ENCODE measurements around the gene RNF175. TPM values are rescaled to one million over a fixed set of nuclear protein-coding genes. Genes with fewer than 3 reads are reported as not detected.

The RNF175 gene
- polyA plus RNA-seq, 2 donors, result 0.06 to 0.12 TPM

- Histone ChIP-seq H3K4me3 (ENCODE audit: low read depth in 1 of 2, low read length in 2 of 2) (no peak overlapping the region), H3K27ac (ENCODE audit: low read depth in 2 of 2, low read length in 1 of 2) (no peak overlapping the region), H3K4me1 (ENCODE audit: control insufficient read depth in 2 of 2, insufficient read depth in 2 of 2, low read length in 1 of 2) (no peaks in the 10 kb centered on the region), H3K27me3 (ENCODE audit: control insufficient read depth in 1 of 2, insufficient read depth in 2 of 2, low read length in 2 of 2) (peaks cover 0 to 2% of the 10 kb centered on the region in 2 donors), H3K9me3 (ENCODE audit: control insufficient read depth in 2 of 2, insufficient read depth in 1 of 2, low read depth in 1 of 2, low read length in 1 of 2) (peaks cover 0 to 2% of the 10 kb centered on the region in 2 donors), H3K36me3 (ENCODE audit: control insufficient read depth in 2 of 2, insufficient read depth in 2 of 2, low read length in 1 of 2) (no peaks in the 10 kb centered on the region)
- WGBS, 2 donors, result 19 to 27% methylated on average over 3 of the region's 3 CpGs
Observed at GRCh38 chr4:153731239-153731638, 28.6 kb downstream of the RNF175 start.

GRCh38 chr4:153729895-153730294, 29.9 kb downstream of the RNF175 start:
- Histone ChIP-seq H3K4me3 (ENCODE audit: low read depth in 1 of 2, low read length in 2 of 2) (no peak overlapping the region), H3K4me1 (ENCODE audit: control insufficient read depth in 2 of 2, insufficient read depth in 2 of 2, low read length in 1 of 2) (no peaks in the 10 kb centered on the region), H3K9me3 (ENCODE audit: control insufficient read depth in 2 of 2, insufficient read depth in 1 of 2, low read depth in 1 of 2, low read length in 1 of 2) (peaks cover 0 to 2% of the 10 kb centered on the region in 2 donors), H3K27ac (ENCODE audit: low read depth in 2 of 2, low read length in 1 of 2) (no peak overlapping the region), H3K27me3 (ENCODE audit: control insufficient read depth in 1 of 2, insufficient read depth in 2 of 2, low read length in 2 of 2) (peaks cover 0 to 2% of the 10 kb centered on the region in 2 donors), H3K36me3 (ENCODE audit: control insufficient read depth in 2 of 2, insufficient read depth in 2 of 2, low read length in 1 of 2) (no peaks in the 10 kb centered on the region)
- WGBS, 2 donors, result 89 to 91% methylated on average over 2 of the region's 2 CpGs

DNA sequence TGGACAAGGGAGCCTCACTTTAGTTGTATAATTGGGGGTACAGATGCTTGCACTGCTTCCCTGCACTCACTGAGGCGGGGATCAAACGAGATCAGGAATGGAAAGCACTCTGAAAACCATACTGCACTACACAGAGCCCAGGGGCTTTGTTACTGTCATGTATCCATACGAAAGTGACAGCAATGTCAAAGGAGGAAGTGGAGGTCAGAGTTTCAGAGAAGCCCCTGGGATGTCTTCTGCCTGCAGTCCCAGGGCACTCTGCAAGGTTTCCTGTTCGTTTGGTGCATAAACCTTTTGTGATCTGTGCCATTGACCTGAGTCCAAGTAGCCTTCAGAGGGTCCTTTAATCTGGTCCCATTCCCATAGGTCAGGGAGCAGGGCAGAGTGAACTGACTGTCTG, 31.2 kb downstream of the RNF175 start:
- Histone ChIP-seq H3K9me3 (ENCODE audit: control insufficient read depth in 2 of 2, insufficient read depth in 1 of 2, low read depth in 1 of 2, low read length in 1 of 2) (peaks cover 0 to 2% of the 10 kb centered on the region in 2 donors), H3K36me3 (ENCODE audit: control insufficient read depth in 2 of 2, insufficient read depth in 2 of 2, low read length in 1 of 2) (no peaks in the 10 kb centered on the region), H3K4me3 (ENCODE audit: low read depth in 1 of 2, low read length in 2 of 2) (no peak overlapping the region), H3K4me1 (ENCODE audit: control insufficient read depth in 2 of 2, insufficient read depth in 2 of 2, low read length in 1 of 2) (no peaks in the 10 kb centered on the region), H3K27ac (ENCODE audit: low read depth in 2 of 2, low read length in 1 of 2) (no peak overlapping the region), H3K27me3 (ENCODE audit: control insufficient read depth in 1 of 2, insufficient read depth in 2 of 2, low read length in 2 of 2) (peaks cover 0 to 2% of the 10 kb centered on the region in 2 donors)
- 65 to 79% methylated on average over 4 of the region's 4 CpGs for WGBS, 2 donors

GRCh38 chr4:153728151-153728550, 31.7 kb downstream of the RNF175 start:
- Histone ChIP-seq H3K4me3 (ENCODE audit: low read depth in 1 of 2, low read length in 2 of 2) (no peak overlapping the region), H3K27ac (ENCODE audit: low read depth in 2 of 2, low read length in 1 of 2) (no peak overlapping the region), H3K36me3 (ENCODE audit: control insufficient read depth in 2 of 2, insufficient read depth in 2 of 2, low read length in 1 of 2) (no peaks in the 10 kb centered on the region), H3K9me3 (ENCODE audit: control insufficient read depth in 2 of 2, insufficient read depth in 1 of 2, low read depth in 1 of 2, low read length in 1 of 2) (peaks cover 0 to 2% of the 10 kb centered on the region in 2 donors), H3K4me1 (ENCODE audit: control insufficient read depth in 2 of 2, insufficient read depth in 2 of 2, low read length in 1 of 2) (no peaks in the 10 kb centered on the region), H3K27me3 (ENCODE audit: control insufficient read depth in 1 of 2, insufficient read depth in 2 of 2, low read length in 2 of 2) (no peaks in the 10 kb centered on the region)
- 88 to 94% methylated on average over 5 of the region's 5 CpGs for WGBS, 2 donors

- Histone ChIP-seq H3K9me3 (ENCODE audit: control insufficient read depth in 2 of 2, insufficient read depth in 1 of 2, low read depth in 1 of 2, low read length in 1 of 2) (no peaks in the 10 kb centered on the region), H3K4me3 (ENCODE audit: low read depth in 1 of 2, low read length in 2 of 2) (no peak overlapping the region), H3K27ac (ENCODE audit: low read depth in 2 of 2, low read length in 1 of 2) (no peak overlapping the region), H3K27me3 (ENCODE audit: control insufficient read depth in 1 of 2, insufficient read depth in 2 of 2, low read length in 2 of 2) (no peaks in the 10 kb centered on the region), H3K36me3 (ENCODE audit: control insufficient read depth in 2 of 2, insufficient read depth in 2 of 2, low read length in 1 of 2) (no peaks in the 10 kb centered on the region), H3K4me1 (ENCODE audit: control insufficient read depth in 2 of 2, insufficient read depth in 2 of 2, low read length in 1 of 2) (no peaks in the 10 kb centered on the region)
- 82 to 92% methylated on average over 1 of the region's 1 CpG for WGBS, 2 donors
Observed at GRCh38 chr4:153725831-153726154, 34.0 kb downstream of the RNF175 start.

- H3K4me3 ChIP-seq (ENCODE audit: low read depth in 1 of 2, low read length in 2 of 2), result no peak overlapping the region
- H3K27ac ChIP-seq (ENCODE audit: low read depth in 2 of 2, low read length in 1 of 2), result no peak overlapping the region
- H3K4me1 ChIP-seq (ENCODE audit: control insufficient read depth in 2 of 2, insufficient read depth in 2 of 2, low read length in 1 of 2), result no peaks in the 10 kb centered on the region
- H3K36me3 ChIP-seq (ENCODE audit: control insufficient read depth in 2 of 2, insufficient read depth in 2 of 2, low read length in 1 of 2), result no peaks in the 10 kb centered on the region
- no peaks in the 10 kb centered on the region for H3K9me3 ChIP-seq (ENCODE audit: control insufficient read depth in 2 of 2, insufficient read depth in 1 of 2, low read depth in 1 of 2, low read length in 1 of 2)
- H3K27me3 ChIP-seq (ENCODE audit: control insufficient read depth in 1 of 2, insufficient read depth in 2 of 2, low read length in 2 of 2), result no peaks in the 10 kb centered on the region
- WGBS, 2 donors, result 81 to 85% methylated on average over 5 of the region's 5 CpGs
Observed at GRCh38 chr4:153725136-153725830, 34.5 kb downstream of the RNF175 start.

- no peaks in the 10 kb centered on the region for H3K27me3 ChIP-seq (ENCODE audit: control insufficient read depth in 1 of 2, insufficient read depth in 2 of 2, low read length in 2 of 2)
- no peaks in the 10 kb centered on the region for H3K36me3 ChIP-seq (ENCODE audit: control insufficient read depth in 2 of 2, insufficient read depth in 2 of 2, low read length in 1 of 2)
- 85 to 88% methylated on average over 5 of the region's 5 CpGs for WGBS, 2 donors
- no peak overlapping the region for H3K27ac ChIP-seq (ENCODE audit: low read depth in 2 of 2, low read length in 1 of 2)
- H3K9me3 ChIP-seq (ENCODE audit: control insufficient read depth in 2 of 2, insufficient read depth in 1 of 2, low read depth in 1 of 2, low read length in 1 of 2), result no peaks in the 10 kb centered on the region
- H3K4me3 ChIP-seq (ENCODE audit: low read depth in 1 of 2, low read length in 2 of 2), result no peak overlapping the region
- no peaks in the 10 kb centered on the region for H3K4me1 ChIP-seq (ENCODE audit: control insufficient read depth in 2 of 2, insufficient read depth in 2 of 2, low read length in 1 of 2)
Observed at GRCh38 chr4:153724606-153725005, 35.2 kb downstream of the RNF175 start.

GRCh38 chr4:153722036-153722435, 37.8 kb downstream of the RNF175 start:
- no peaks in the 10 kb centered on the region for H3K27me3 ChIP-seq (ENCODE audit: control insufficient read depth in 1 of 2, insufficient read depth in 2 of 2, low read length in 2 of 2)
- no peak overlapping the region for H3K27ac ChIP-seq (ENCODE audit: low read depth in 2 of 2, low read length in 1 of 2)
- H3K36me3 ChIP-seq (ENCODE audit: control insufficient read depth in 2 of 2, insufficient read depth in 2 of 2, low read length in 1 of 2), result no peaks in the 10 kb centered on the region
- WGBS, 2 donors, result 59 to 65% methylated on average over 1 of the region's 1 CpG
- no peaks in the 10 kb centered on the region for H3K4me1 ChIP-seq (ENCODE audit: control insufficient read depth in 2 of 2, insufficient read depth in 2 of 2, low read length in 1 of 2)
- peaks cover 0 to 2% of the 10 kb centered on the region in 2 donors for H3K9me3 ChIP-seq (ENCODE audit: control insufficient read depth in 2 of 2, insufficient read depth in 1 of 2, low read depth in 1 of 2, low read length in 1 of 2)
- H3K4me3 ChIP-seq (ENCODE audit: low read depth in 1 of 2, low read length in 2 of 2), result no peak overlapping the region

DNA sequence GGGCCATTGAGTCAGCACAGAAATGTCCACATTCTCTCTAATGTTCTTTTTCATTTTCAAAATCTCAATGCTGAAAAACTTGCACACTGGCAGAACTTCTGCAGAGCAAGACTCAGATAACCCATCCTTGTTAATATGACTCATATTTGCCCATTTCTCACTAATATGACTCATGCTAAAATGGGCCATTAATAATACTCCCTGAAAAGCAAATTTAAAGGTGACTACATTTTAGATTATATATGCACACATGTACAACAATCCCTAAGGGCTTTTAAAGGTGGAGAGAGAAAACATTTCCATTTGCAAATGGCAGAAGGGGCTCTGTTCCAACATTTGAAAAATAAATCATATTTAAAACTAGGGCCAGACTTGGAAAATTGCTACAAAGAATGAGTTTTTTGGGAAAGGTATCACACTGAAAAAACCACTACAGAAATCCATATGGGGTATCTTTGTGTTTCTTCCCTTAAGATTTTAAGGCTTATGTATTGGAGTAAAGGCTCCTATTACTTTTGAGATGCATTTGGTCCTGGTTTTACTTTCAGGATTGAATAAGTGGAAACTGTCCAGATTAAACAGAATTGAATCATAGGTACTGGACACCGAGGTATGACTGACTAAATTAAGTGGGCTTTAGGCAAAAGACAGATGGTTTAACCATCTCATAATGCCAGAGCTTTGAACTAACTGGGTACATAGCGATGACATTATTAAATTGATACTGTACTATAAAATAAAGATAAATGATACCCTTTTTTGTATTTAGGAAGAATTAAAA, 45.8 kb downstream of the RNF175 start:
- 60 to 72% methylated on average over 2 of the region's 2 CpGs for WGBS, 2 donors

GRCh38 chr4:153710681-153711080, 49.1 kb downstream of the RNF175 start:
- H3K9me3 ChIP-seq (ENCODE audit: control insufficient read depth in 2 of 2, insufficient read depth in 1 of 2, low read depth in 1 of 2, low read length in 1 of 2), result peaks cover 0 to 2% of the 10 kb centered on the region in 2 donors
- no peaks in the 10 kb centered on the region for H3K36me3 ChIP-seq (ENCODE audit: control insufficient read depth in 2 of 2, insufficient read depth in 2 of 2, low read length in 1 of 2)
- H3K4me3 ChIP-seq (ENCODE audit: low read depth in 1 of 2, low read length in 2 of 2), result no peak overlapping the region
- no peaks in the 10 kb centered on the region for H3K27me3 ChIP-seq (ENCODE audit: control insufficient read depth in 1 of 2, insufficient read depth in 2 of 2, low read length in 2 of 2)
- 91 to 98% methylated on average over 1 of the region's 1 CpG for WGBS, 2 donors
- H3K4me1 ChIP-seq (ENCODE audit: control insufficient read depth in 2 of 2, insufficient read depth in 2 of 2, low read length in 1 of 2), result no peaks in the 10 kb centered on the region
- H3K27ac ChIP-seq (ENCODE audit: low read depth in 2 of 2, low read length in 1 of 2), result no peak overlapping the region

More for the DNA sequence above, 45.8 kb downstream of the RNF175 start:
- Histone ChIP-seq H3K27me3 (ENCODE audit: control insufficient read depth in 1 of 2, insufficient read depth in 2 of 2, low read length in 2 of 2) (no peaks in the 10 kb centered on the region), H3K9me3 (ENCODE audit: control insufficient read depth in 2 of 2, insufficient read depth in 1 of 2, low read depth in 1 of 2, low read length in 1 of 2) (peaks cover 0 to 4% of the 10 kb centered on the region in 2 donors), H3K36me3 (ENCODE audit: control insufficient read depth in 2 of 2, insufficient read depth in 2 of 2, low read length in 1 of 2) (no peaks in the 10 kb centered on the region), H3K4me3 (ENCODE audit: low read depth in 1 of 2, low read length in 2 of 2) (no peak overlapping the region), H3K4me1 (ENCODE audit: control insufficient read depth in 2 of 2, insufficient read depth in 2 of 2, low read length in 1 of 2) (no peaks in the 10 kb centered on the region), H3K27ac (ENCODE audit: low read depth in 2 of 2, low read length in 1 of 2) (no peak overlapping the region)

Measured in esophagus (tissue), 2 donors.